Cardiac muscle cell (in vitro differentiated cells and primary cell): ENCODE results near the gene TMEM147. TPM values are rescaled to one million over a fixed set of nuclear protein-coding genes. Genes with fewer than 3 reads are reported as not detected.

Experiments used
- DNase-seq, 2 donors: peaks; one replicate each; pipeline versions ENCODE4 v3.0.0 to v3.0.0-alpha.2; 2010 to 2017; ENCODE audit warnings: low read depth in 1 of 2, low spot score in 1 of 2
- H3K27ac ChIP-seq: fragments of 200-600 bp; sonication (generic); 2 replicates; pipeline ENCODE4 v1.5.1; 2016
- H3K27me3 ChIP-seq: fragments of 200-600 bp; sonication (generic); 2 replicates; pipeline ENCODE4 v1.6.0; 2016; ENCODE audit warnings: control low read depth
- H3K36me3 ChIP-seq: fragments of 200-600 bp; sonication (generic); 2 replicates; pipeline ENCODE4 v1.5.1; 2016; ENCODE audit warnings: control low read depth
- H3K4me1 ChIP-seq: fragments of 200-600 bp; sonication (generic); 2 replicates; pipeline ENCODE4 v1.8.1; 2017; ENCODE audit warnings: low read depth, mild to moderate bottlenecking, mixed run types
- H3K4me3 ChIP-seq: fragments of 200-600 bp; sonication (generic); 2 replicates; pipeline ENCODE4 v1.5.1; 2016; ENCODE audit warnings: mild to moderate bottlenecking
- H3K9me3 ChIP-seq: fragments of 200-600 bp; sonication (generic); 2 replicates; pipeline ENCODE4 v1.5.1; 2017; ENCODE audit warnings: low read depth, mild to moderate bottlenecking, control low read depth
- polyA plus RNA-seq: library from polyadenylated mRNA; unstranded; fragments of >200 nt; fragmentation: Nextera tagmentation; extraction: Ambion mirVana; gene quantifications from 2 replicates; pipeline ENCODE4 v1.2.1, GENCODE V29; 2016
- total RNA-seq: library from RNA; depleted of rRNA; stranded (reverse); fragments of >200 nt; gene quantifications from 2 replicates; pipeline ENCODE4 v1.2.3, GENCODE V29; 2016
- TF ChIP-seq, protein P1 (sequence below): IDR thresholded peaks from 2 replicates; pipeline ENCODE4 v1.5.1; 2012; ENCODE audit warnings: low read depth, mild to moderate bottlenecking, low read length

The TMEM147 gene
- total and polyA plus RNA-seq, 2 experiments from 2014 or later: 95.9 to 260 TPM

DNA sequence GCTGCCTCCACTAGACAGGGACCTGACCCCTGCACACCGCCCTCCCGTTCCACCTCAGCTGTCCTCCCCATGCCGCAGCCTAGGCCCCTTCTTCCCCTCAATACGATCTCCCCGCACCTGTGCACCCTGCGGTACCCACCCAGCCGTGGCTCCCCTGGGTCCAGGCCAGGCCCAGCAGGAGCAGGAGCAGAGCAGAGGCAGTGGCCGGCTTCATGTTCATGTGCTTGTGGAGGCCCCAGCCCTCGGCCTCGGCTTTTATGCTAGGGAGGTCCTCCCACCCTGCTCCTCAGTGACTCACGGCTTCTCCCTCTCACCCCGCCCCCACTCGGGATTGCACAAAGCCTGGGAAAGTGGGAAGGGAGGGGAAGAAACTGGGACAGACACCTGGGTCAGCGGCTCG lies 43.7 kb upstream of the TMEM147 start:
- peak in 1 of 2 donors; percentile 53 for DNase-seq
- no peak overlapping the region for H3K4me3 ChIP-seq
- H3K27ac ChIP-seq: no peak overlapping the region
- no peaks in the 10 kb centered on the region for H3K27me3 ChIP-seq
- TF ChIP-seq, protein P1, sequence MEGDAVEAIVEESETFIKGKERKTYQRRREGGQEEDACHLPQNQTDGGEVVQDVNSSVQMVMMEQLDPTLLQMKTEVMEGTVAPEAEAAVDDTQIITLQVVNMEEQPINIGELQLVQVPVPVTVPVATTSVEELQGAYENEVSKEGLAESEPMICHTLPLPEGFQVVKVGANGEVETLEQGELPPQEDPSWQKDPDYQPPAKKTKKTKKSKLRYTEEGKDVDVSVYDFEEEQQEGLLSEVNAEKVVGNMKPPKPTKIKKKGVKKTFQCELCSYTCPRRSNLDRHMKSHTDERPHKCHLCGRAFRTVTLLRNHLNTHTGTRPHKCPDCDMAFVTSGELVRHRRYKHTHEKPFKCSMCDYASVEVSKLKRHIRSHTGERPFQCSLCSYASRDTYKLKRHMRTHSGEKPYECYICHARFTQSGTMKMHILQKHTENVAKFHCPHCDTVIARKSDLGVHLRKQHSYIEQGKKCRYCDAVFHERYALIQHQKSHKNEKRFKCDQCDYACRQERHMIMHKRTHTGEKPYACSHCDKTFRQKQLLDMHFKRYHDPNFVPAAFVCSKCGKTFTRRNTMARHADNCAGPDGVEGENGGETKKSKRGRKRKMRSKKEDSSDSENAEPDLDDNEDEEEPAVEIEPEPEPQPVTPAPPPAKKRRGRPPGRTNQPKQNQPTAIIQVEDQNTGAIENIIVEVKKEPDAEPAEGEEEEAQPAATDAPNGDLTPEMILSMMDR: no peak
- H3K9me3 ChIP-seq: no peaks in the 10 kb centered on the region
- H3K36me3 ChIP-seq: no peaks in the 10 kb centered on the region
- peaks cover 4% of the 10 kb centered on the region for H3K4me1 ChIP-seq

- peak in 1 of 2 donors; percentile 45 for DNase-seq
- Histone ChIP-seq H3K4me3 (no peak overlapping the region), H3K27ac (peak overlapping the region; percentile 81), H3K36me3 (no peaks in the 10 kb centered on the region), H3K9me3 (no peaks in the 10 kb centered on the region), H3K4me1 (peaks cover 4% of the 10 kb centered on the region), H3K27me3 (no peaks in the 10 kb centered on the region)
- TF ChIP-seq, protein P1: no peak
Measured at GRCh38 chr19:35502751-35503150, 42.7 kb upstream of the TMEM147 start.

DNA sequence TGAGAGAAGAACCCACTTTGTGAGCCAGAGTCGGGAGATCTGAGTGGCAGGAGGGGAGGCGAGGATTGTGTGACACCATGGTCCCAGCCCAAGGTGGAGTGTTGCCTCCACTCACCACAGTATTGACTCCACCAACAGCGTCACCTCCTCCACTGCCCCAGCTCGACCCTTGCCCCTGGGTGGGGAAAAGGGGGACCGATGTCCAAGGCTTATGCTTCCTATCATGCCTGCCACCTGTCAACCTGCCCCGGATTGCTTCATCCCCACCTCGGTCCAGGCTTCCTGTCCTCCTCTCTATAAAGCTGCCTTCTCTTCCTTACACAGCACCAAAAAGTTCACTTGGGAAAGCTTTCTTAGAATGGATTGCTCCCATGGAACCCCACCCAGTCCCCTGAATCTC lies 39.4 kb upstream of the TMEM147 start:
- H3K9me3 ChIP-seq: no peaks in the 10 kb centered on the region
- no peaks in the 10 kb centered on the region for H3K27me3 ChIP-seq
- peaks cover 11% of the 10 kb centered on the region for H3K4me1 ChIP-seq
- H3K27ac ChIP-seq: no peak overlapping the region
- TF ChIP-seq, protein P1: no peak
- H3K4me3 ChIP-seq: no peak overlapping the region
- no peaks in the 10 kb centered on the region for H3K36me3 ChIP-seq
- no peak for DNase-seq

GRCh38 chr19:35507561-35507960 lies 37.9 kb upstream of the TMEM147 start:
- Histone ChIP-seq H3K9me3 (no peaks in the 10 kb centered on the region), H3K4me3 (no peak overlapping the region), H3K27me3 (no peaks in the 10 kb centered on the region)

DNA sequence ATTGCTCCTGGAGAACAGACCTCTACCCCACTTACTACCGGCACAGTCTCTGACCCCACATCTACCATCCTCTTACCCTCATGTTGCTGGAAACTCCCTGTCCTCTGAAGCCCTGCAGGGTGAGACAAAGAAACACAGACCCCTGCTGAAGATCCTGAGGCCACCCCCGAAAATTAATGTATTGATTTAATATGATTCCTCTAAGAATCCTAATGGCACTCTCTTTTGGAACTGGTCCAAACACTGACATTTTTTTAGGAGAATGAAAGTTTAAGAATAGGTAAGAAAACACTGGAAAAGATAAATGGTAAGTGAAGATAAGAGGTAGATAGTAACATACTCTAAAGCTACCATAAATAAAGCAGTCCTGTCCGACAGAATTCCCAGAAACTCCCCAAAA lies 37.3 kb upstream of the TMEM147 start:
- Histone ChIP-seq H3K36me3 (no peaks in the 10 kb centered on the region), H3K27me3 (peaks cover 4% of the 10 kb centered on the region), H3K27ac (no peak overlapping the region), H3K9me3 (no peaks in the 10 kb centered on the region), H3K4me3 (no peak overlapping the region), H3K4me1 (peaks cover 9% of the 10 kb centered on the region)
- DNase-seq: no peak
- TF ChIP-seq, protein P1: no peak

More at GRCh38 chr19:35507561-35507960, 37.9 kb upstream of the TMEM147 start:
- TF ChIP-seq, protein P1: no peak
- DNase-seq: no peak
- Histone ChIP-seq H3K36me3 (no peaks in the 10 kb centered on the region), H3K4me1 (peaks cover 11% of the 10 kb centered on the region), H3K27ac (no peak overlapping the region)
